Brain microvascular endothelial cell (primary cell): Measurements from ENCODE around the gene ARVCF.

Experiments used
- DNase-seq: peaks from one replicate; pipeline ENCODE4 v3.0.0-alpha.2; 2020
- H3K27ac ChIP-seq: fragments of 250-450 bp; sonication (Bioruptor Pico); 2 replicates; pipeline ENCODE4 v1.5.1; 2020; ENCODE audit warnings: mild to moderate bottlenecking, moderate library complexity
- H3K27me3 ChIP-seq: fragments of 250-450 bp; sonication (Bioruptor Pico); replicated peaks from 2 replicates; pipeline ENCODE4 v1.5.1; 2020; ENCODE audit warnings: mild to moderate bottlenecking
- H3K36me3 ChIP-seq: fragments of 250-450 bp; sonication (Bioruptor Pico); replicated peaks from 2 replicates; pipeline ENCODE4 v1.5.1; 2020; ENCODE audit warnings: mild to moderate bottlenecking
- H3K4me3 ChIP-seq: 2 replicates; pipeline ENCODE4 v1.5.1; 2011; ENCODE audit warnings: low read depth, mild to moderate bottlenecking, control low read depth, low read length, moderate library complexity
- CTCF ChIP-seq: IDR thresholded peaks from 2 replicates; pipeline ENCODE4 v1.5.1; 2011; ENCODE audit warnings: low read depth, mild to moderate bottlenecking, moderate library complexity, low read length, control low read depth, inconsistent platforms; ENCODE audit errors: missing control alignments
- in situ Hi-C: cut with HindIII; loops from 2 replicates; pipeline ENCODE4 v1.10.0; 2017; ENCODE audit warnings: low sequenced_read_pairs, low pct_ligation_motif_present

ARVCF gene

GRCh38 chr22:19959043-19959586 is 57.5 kb downstream of the ARVCF start:
- Histone ChIP-seq H3K27ac (no peak overlapping the region), H3K36me3 (peaks cover 10% of the 10 kb centered on the region), H3K4me3 (peak overlapping the region; percentile 40), H3K27me3 (no peaks in the 10 kb centered on the region)
- TF ChIP-seq CTCF: no peak
- peak; percentile 48 for DNase-seq
- in situ Hi-C loops: no loop called here

GRCh38 chr22:19958083-19959042 is 58.3 kb downstream of the ARVCF start:
- no peak for TF ChIP-seq CTCF
- in situ Hi-C loops: no loop called here
- Histone ChIP-seq H3K36me3 (peaks cover 4% of the 10 kb centered on the region), H3K27me3 (no peaks in the 10 kb centered on the region), H3K27ac (no peak overlapping the region), H3K4me3 (no peak overlapping the region)
- no peak for DNase-seq

GRCh38 chr22:19957445-19957844 is 59.2 kb downstream of the ARVCF start:
- TF ChIP-seq CTCF: peak; percentile 9
- no peak overlapping the region for H3K27ac ChIP-seq
- in situ Hi-C loops: no loop called here
- H3K27me3 ChIP-seq: no peaks in the 10 kb centered on the region
- no peak overlapping the region for H3K4me3 ChIP-seq
- H3K36me3 ChIP-seq: peaks cover 3% of the 10 kb centered on the region
- DNase-seq: no peak

GRCh38 chr22:19955241-19956128 is 61.1 kb downstream of the ARVCF start:
- no peak for DNase-seq
- H3K4me3 ChIP-seq: no peak overlapping the region
- H3K27me3 ChIP-seq: no peaks in the 10 kb centered on the region
- H3K27ac ChIP-seq: no peak overlapping the region
- peaks cover 12% of the 10 kb centered on the region for H3K36me3 ChIP-seq
- in situ Hi-C loops: no loop called here
- no peak for TF ChIP-seq CTCF

- Histone ChIP-seq H3K27me3 (no peaks in the 10 kb centered on the region), H3K4me3 (no peak overlapping the region), H3K27ac (no peak overlapping the region), H3K36me3 (peaks cover 12% of the 10 kb centered on the region)
- TF ChIP-seq CTCF: no peak
- no peak for DNase-seq
- in situ Hi-C loops: no loop called here
Measured at GRCh38 chr22:19951346-19951745, 65.3 kb downstream of the ARVCF start.
